B cell (primary cell): ENCODE data around the gene IL31RA. TPM values are rescaled to one million over a fixed set of nuclear protein-coding genes. Genes with fewer than 3 reads are reported as not detected.
A peak's percentile ranks its signal among the peaks of the same experiment; 100 is the strongest.

Source experiments
- ATAC-seq: fragments of 200-7000 bp; cut with Tn5 transposase; one replicate; pipeline ENCODE4 v1.10.0; 2021; ENCODE audit warnings: low read depth, mild to moderate bottlenecking, moderate number of reproducible peaks, moderate library complexity
- CTCF ChIA-PET: fragments of 350-600 bp; sonication (Branson Sonifier 250); formaldehyde crosslinking; loops from one replicate; lab custom pipeline; 2021; ENCODE audit warnings: antibody characterized with exemption, inconsistent platforms; lab: Charles Lee
- POLR2A ChIA-PET: fragments of 350-600 bp; sonication (Branson Sonifier 250); formaldehyde crosslinking; loops from one replicate; lab custom pipeline; 2021; ENCODE audit warnings: antibody characterized with exemption; lab: Charles Lee
- DNase-seq: peaks from one replicate; pipeline ENCODE4 v3.0.0; 2013
- H2AFZ ChIP-seq: 2 replicates; pipeline ENCODE4 v1.6.1; 2012; ENCODE audit warnings: mild to moderate bottlenecking, low read depth, low read length; ENCODE audit not compliant: insufficient read depth, poor library complexity, severe bottlenecking
- H3K27ac ChIP-seq, 2 donors: 1 replicate in 1 of 2; 2 replicates in 1 of 2; pipeline ENCODE4 v1.5.1; 2012 to 2013; ENCODE audit warnings: low read length in 2 of 2, mild to moderate bottlenecking in 2 of 2, moderate library complexity in 1 of 2
- H3K27me3 ChIP-seq, 4 experiments: fragments of 200-600 bp in 1 of 4; sonication (generic) in 1 of 4; replicated peaks in 1 of 4; 1 replicate in 2 of 4; 2 replicates in 2 of 4; pipeline versions ENCODE4 v1.6.1 to v1.7.0; 2013 to 2016; ENCODE audit warnings: low read length in 3 of 4, mild to moderate bottlenecking in 2 of 4, mixed read lengths in 1 of 4, moderate library complexity in 1 of 4; ENCODE audit not compliant: insufficient read depth in 4 of 4, control insufficient read depth in 3 of 4; ENCODE audit errors: control extremely low read depth in 1 of 4
- H3K36me3 ChIP-seq, 2 experiments: replicated peaks in 1 of 2; 1 replicate in 1 of 2; 2 replicates in 1 of 2; pipeline versions ENCODE4 v1.6.1 to v1.7.1; 2013; ENCODE audit warnings: low read length in 1 of 2; ENCODE audit not compliant: insufficient read depth in 2 of 2, control insufficient read depth in 1 of 2; ENCODE audit errors: control extremely low read depth in 1 of 2, extremely low read depth in 1 of 2
- H3K4me1 ChIP-seq, 2 donors: fragments of 200-600 bp in 1 of 2; sonication (generic) in 1 of 2; 1 replicate in 1 of 2; 2 replicates in 1 of 2; pipeline versions ENCODE4 v1.5.1 to v1.6.1; 2013 to 2017; ENCODE audit warnings: low read length in 2 of 2; ENCODE audit not compliant: control insufficient read depth in 2 of 2, insufficient read depth in 2 of 2
- H3K4me2 ChIP-seq: replicated peaks from 2 replicates; pipeline ENCODE3; 2012; ENCODE audit warnings: mild to moderate bottlenecking, low read depth, low read length; ENCODE audit not compliant: poor library complexity, severe bottlenecking
- H3K4me3 ChIP-seq, 5 experiments: fragments of 200-600 bp in 1 of 5; sonication (generic) in 1 of 5; 1 replicate in 3 of 5; 2 replicates in 2 of 5; pipeline versions ENCODE4 v1.5.1 to v1.7.0; 2011 to 2016; ENCODE audit warnings: low read length in 4 of 5, mild to moderate bottlenecking in 4 of 5, low read depth in 2 of 5, control low read depth in 1 of 5, moderate library complexity in 1 of 5; ENCODE audit not compliant: insufficient read depth in 1 of 5; ENCODE audit errors: control extremely low read depth in 1 of 5, extremely low read depth in 1 of 5
- H3K79me2 ChIP-seq: fragments of 200-600 bp; sonication (generic); one replicate; pipeline ENCODE4 v1.6.0; 2016; ENCODE audit warnings: low read length; ENCODE audit not compliant: control insufficient read depth, insufficient read depth
- H3K9ac ChIP-seq: fragments of 200-600 bp; sonication (generic); 2 replicates; pipeline ENCODE4 v1.6.1; 2017; ENCODE audit warnings: mild to moderate bottlenecking, low read length, moderate library complexity
- H3K9me3 ChIP-seq, 3 donors: one replicate each; pipeline versions ENCODE4 v1.6.1 to v1.7.1; 2013; ENCODE audit warnings: low read length in 2 of 3; ENCODE audit not compliant: control insufficient read depth in 2 of 3, insufficient read depth in 1 of 3; ENCODE audit errors: control extremely low read depth in 1 of 3
- H4K20me1 ChIP-seq: 2 replicates; pipeline ENCODE4 v1.6.0; 2012; ENCODE audit warnings: mild to moderate bottlenecking, low read length; ENCODE audit not compliant: insufficient read depth, control insufficient read depth, poor library complexity, severe bottlenecking
- H3K27ac Mint-ChIP-seq: one replicate; pipeline ENCODE4 v1.8.0; 2021; ENCODE audit warnings: mixed read lengths
- H3K27me3 Mint-ChIP-seq: one replicate; pipeline ENCODE4 v1.8.0; 2021; ENCODE audit warnings: mixed read lengths
- H3K4me1 Mint-ChIP-seq: one replicate; pipeline ENCODE4 v1.8.0; 2021; ENCODE audit warnings: mixed read lengths
- H3K4me3 Mint-ChIP-seq: one replicate; pipeline ENCODE4 v1.8.0; 2021; ENCODE audit warnings: mixed read lengths
- H3K9me3 Mint-ChIP-seq: one replicate; pipeline ENCODE4 v1.8.0; 2022; ENCODE audit warnings: mixed read lengths; ENCODE audit not compliant: insufficient read depth
- CTCF ChIP-seq: fragments of 200-600 bp; IDR thresholded peaks from one replicate; pipeline ENCODE4 v1.8.0; 2022; ENCODE audit warnings: antibody characterized with exemption, mild to moderate bottlenecking
- EZH2 ChIP-seq: IDR thresholded peaks from 2 replicates; pipeline ENCODE4 v1.6.1; 2012; ENCODE audit warnings: borderline replicate concordance, low read depth, mild to moderate bottlenecking, moderate library complexity, low read length; ENCODE audit not compliant: insufficient read depth, poor library complexity, severe bottlenecking
- WGBS: methylation state at CpG from one replicate; pipeline ENCODE4 v1.1.5; 2013; ENCODE audit warnings: missing lambda C conversion rate; ENCODE audit not compliant: insufficient coverage; 5-methylcytosine and 5-hydroxymethylcytosine counted together
- intact Hi-C: fragments of 100-400 bp; cut with micrococcal nuclease; formaldehyde crosslinking; loops from one replicate; pipeline ENCODE4 v1.10.0; 2022
- polyA plus RNA-seq: library from polyadenylated mRNA; depleted of rRNA; stranded (reverse); fragments of >200 nt; gene quantifications from 2 replicates; pipeline ENCODE4 v1.2.3, GENCODE V29; 2012
- total RNA-seq, 2 donors: library from RNA; stranded (reverse); fragments of 120-200 nt in 1 of 2; gene quantifications; 1 replicate in 1 of 2; 2 replicates in 1 of 2; pipeline versions ENCODE4 v1.2.3 to v1.2.4, GENCODE V29; 2013 to 2022

Gene IL31RA
- total and polyA plus RNA-seq, 2 donors (not counting 1 experiment from before 2014, with no cell fraction given): not detected

GRCh38 chr5:55923177-55923771 lies 72.1 kb downstream of the IL31RA start:
- peak overlapping the region; percentile 71 for H3K9ac ChIP-seq
- no peaks in the 10 kb centered on the region for H3K36me3 ChIP-seq
- TF ChIP-seq EZH2 (no peak), CTCF (no peak)
- H2AFZ ChIP-seq: peak overlapping the region; percentile 79
- CTCF ChIA-PET: interaction anchor here (0.8 to 1.4 kb wide), 3 partner anchors 11 to 62 kb away, joined by 3 to 8 read pairs (median 4); no protein-coding TSS in a partner anchor
- POLR2A ChIA-PET: no interaction called here
- Mint-ChIP-seq H3K27me3 (peaks cover 14% of the 10 kb centered on the region), H3K4me1 (peaks cover 15% of the 10 kb centered on the region), H3K4me3 (peak overlapping the region; percentile 91), H3K27ac (no peak overlapping the region), H3K9me3 (no peaks in the 10 kb centered on the region)
- peak overlapping the region in 1 of 2 donors; percentile 41 for H3K27ac ChIP-seq
- 7% methylated on average over 15 of the region's 17 CpGs for WGBS
- H3K9me3 ChIP-seq: no peaks in the 10 kb centered on the region
- no peaks in the 10 kb centered on the region for H4K20me1 ChIP-seq
- H3K79me2 ChIP-seq: no peaks in the 10 kb centered on the region
- peaks cover 0 to 8% (median 1%) of the 10 kb centered on the region in 4 experiments for H3K27me3 ChIP-seq
- H3K4me3 ChIP-seq: peak overlapping the region; percentile 26 to 63 (median 53)
- peak; percentile 16 for DNase-seq
- no peak for ATAC-seq
- H3K4me2 ChIP-seq: peak overlapping the region; percentile 69
- peaks cover 15% of the 10 kb centered on the region in 2 donors for H3K4me1 ChIP-seq
- intact Hi-C loops: no loop called here

GRCh38 chr5:55923865-55924500 lies 72.8 kb downstream of the IL31RA start:
- Mint-ChIP-seq H3K4me1 (peaks cover 15% of the 10 kb centered on the region), H3K4me3 (peak overlapping the region; percentile 91), H3K9me3 (no peaks in the 10 kb centered on the region), H3K27ac (no peak overlapping the region), H3K27me3 (peaks cover 15% of the 10 kb centered on the region)
- 90% methylated on average over 8 of the region's 9 CpGs for WGBS
- Histone ChIP-seq H3K27ac (no peak overlapping the region), H2AFZ (peak overlapping the region; percentile 79), H3K27me3 (peaks cover 0 to 8% (median 1%) of the 10 kb centered on the region in 4 experiments), H3K9ac (peak overlapping the region; percentile 71), H3K4me3 (peak overlapping the region in 1 of 5 experiments; percentile 63), H3K36me3 (no peaks in the 10 kb centered on the region), H4K20me1 (no peaks in the 10 kb centered on the region), H3K79me2 (no peaks in the 10 kb centered on the region), H3K4me2 (peak overlapping the region; percentile 69), H3K4me1 (peaks cover 15% of the 10 kb centered on the region in 2 donors), H3K9me3 (no peaks in the 10 kb centered on the region)
- TF ChIP-seq EZH2: no peak
- no peak for TF ChIP-seq CTCF
- ChIA-PET POLR2A (no interaction called here), CTCF (interaction anchor here (0.8 to 1.4 kb wide), 3 partner anchors 11 to 61 kb away, joined by 3 to 8 read pairs (median 4); no protein-coding TSS in a partner anchor)
- DNase-seq (no peak), ATAC-seq (no peak)
- intact Hi-C loops: no loop called here
